HG02885 (cell line): ENCODE results near the gene CARS1.
"Not testable (repeated sequence)": the region's sequence is repeated elsewhere in the genome, so short reads cannot be mapped to it uniquely, and the experiment has no call there.

Experiments
- ATAC-seq: cut with Tn5 transposase; IDR thresholded peaks from one replicate; pipeline ENCODE4 v1.9.1; 2021; ENCODE audit warnings: mild to moderate bottlenecking; ENCODE audit not compliant: unreplicated experiment, poor library complexity

Gene CARS1

DNA sequence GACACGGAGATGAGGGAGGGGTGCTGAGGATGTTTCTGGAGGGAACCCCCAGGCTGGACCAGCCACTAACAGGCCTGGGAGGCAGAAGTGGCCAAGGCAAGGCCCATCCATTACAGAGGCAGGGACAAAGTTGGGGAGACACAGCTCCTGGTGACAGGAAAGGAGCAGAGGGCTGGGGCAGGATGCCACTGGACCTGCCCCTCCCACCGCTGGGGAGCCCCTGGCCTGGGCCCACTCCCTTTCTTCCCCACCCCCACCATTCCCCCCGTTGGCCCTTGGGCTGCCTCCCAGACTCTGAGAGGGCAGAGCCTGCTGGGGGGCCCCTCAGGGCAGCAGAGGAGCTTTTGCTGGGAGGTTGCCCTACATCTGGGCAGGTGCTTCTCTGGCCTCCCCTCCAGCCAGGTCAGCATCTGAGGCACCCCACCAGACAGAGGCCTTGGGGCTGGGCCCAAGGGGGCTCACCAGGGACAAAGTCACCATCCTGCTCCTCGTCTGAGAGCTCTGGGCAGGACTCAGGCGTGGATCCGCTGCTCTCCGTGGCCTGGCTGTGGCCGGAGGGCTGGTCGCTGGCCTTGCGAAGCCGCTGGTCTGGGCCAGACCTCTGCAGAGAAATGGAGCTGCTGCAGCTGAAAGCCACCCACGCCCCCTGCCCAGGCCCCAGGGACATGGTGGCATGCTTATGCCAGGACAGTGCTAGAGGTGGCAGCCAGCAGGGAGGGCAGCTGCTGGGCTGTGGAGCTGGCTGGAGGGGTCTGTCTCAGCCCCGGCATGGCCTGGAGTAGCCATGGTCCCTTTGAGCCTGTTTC, 33.1 kb upstream of the CARS1 start:
- ATAC-seq, result no peak

DNA sequence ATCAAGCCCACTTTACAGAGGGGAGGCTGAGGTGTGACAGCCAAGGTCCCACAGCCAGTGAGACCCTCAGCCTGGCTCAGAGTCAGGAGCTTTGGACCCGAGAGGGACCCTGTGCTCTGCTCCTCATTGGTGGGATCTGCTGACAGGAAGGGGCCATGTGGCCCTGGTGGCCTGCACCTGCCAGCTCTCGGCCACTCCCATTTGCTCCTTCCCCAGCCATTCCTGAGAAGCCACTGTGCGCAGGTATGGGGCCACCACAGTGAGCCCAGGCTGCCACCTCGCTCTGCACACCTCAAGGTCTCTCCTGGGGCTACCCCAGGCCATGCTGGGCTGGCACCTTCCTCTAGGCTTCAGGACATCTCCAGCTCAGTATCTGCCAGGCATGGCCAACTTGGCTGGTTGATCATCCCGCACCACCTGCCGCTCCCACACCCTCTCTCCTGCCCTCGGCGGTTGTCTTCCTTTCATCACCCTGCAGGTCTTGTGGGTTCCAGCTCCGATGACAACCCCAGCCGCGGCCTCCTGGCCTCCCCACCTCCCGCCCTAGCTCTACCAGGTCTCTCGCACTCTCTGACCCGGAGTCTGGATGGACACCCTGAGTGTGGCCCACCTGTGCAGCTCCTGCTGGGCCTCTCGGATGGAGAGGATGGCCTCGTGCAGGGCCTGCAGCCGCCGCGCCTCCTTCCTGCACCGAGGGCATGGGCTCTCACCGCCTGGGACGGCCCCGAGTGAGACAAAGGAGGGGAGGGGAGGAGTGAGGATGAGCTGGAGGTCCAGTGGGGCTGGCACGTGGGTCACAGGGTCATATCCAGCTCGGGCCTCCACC, 32.2 kb upstream of the CARS1 start:
- ATAC-seq, result no peak

DNA sequence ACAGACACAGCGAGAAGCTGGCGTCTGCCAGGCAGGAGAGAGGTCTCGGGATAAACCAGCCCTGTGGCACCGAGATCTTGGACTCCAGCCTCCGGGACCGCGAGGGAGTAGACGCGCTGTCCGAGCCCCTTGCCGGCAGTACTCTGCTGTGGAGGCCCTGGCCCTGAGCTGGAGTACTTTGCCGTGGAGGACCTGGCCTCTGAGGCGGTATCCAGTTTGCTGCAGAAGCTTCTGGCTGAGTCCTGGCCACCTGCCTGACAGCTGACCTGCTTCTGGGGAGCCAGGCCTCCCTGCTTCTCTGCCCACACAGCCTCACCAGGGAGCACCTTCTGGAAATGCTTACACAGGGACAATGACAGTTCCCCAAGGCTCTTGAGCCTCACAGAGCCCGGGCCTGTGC, 31.6 kb upstream of the CARS1 start:
- no peak for ATAC-seq

DNA sequence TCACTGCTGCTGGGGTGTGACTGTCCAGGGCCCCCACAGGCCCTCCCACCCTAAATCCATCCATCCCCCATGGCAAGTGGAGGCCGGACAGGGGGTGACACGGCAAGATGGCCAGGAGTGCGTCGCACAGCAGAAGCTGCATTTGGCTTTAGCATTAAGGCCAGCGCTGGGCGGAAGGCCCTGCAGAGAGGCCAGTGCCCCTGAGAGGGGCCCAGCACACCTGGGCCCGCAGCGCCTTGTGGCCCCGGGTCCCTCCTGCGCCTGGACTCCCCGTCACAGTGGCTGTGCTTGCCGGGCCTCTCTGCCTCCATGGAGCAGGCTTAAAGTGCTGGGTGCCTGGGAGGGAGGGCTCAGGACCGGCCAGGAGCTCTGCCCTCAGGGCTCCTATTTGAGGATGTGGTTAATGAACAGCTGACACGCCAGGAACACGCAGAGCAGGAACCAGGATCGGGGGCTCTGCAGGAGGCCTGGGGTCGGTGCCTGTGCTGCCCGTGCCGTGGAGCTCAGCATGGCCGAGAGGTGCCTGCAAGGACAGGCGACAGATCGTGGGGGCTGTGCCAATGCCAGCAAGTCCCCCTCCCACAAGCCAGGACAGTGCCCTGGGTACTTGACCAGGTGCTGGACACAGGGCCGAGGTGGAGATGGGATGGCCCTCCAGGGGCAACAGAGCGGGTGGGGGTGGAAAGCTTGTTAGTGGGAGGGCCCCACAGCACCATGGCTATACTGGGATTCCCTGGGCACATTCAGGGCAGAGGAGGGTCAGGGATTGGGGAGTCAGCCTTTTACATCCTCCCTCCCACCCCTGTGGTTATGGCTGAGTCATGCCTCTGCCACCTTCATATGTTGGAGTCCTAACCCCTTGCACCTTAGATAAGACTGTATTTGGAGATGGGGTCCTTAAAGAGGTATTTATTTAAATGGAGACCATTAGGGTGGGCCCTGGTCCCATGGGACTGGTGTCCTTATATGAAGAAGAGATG, 30.9 kb upstream of the CARS1 start:
- ATAC-seq, result no peak

DNA sequence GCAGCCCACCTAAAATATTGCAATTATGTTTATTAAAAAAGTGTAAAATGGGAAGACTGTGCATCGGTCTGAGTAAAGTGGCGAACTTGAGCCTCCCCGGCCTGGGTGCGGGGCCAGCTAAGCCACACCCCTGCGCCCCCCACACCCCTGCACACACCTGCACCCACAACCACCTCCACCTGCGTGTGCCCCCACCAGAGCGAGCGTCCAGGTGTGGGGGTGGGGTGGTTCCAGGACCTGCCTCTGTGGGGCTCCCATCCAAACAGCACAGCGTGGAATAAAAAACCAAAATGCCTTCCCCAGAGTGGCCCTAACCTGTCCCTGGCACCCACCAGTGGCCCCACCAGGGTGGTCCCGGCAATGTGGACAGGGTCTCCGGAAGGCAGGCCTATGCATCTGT, 30.1 kb upstream of the CARS1 start:
- no peak for ATAC-seq

DNA sequence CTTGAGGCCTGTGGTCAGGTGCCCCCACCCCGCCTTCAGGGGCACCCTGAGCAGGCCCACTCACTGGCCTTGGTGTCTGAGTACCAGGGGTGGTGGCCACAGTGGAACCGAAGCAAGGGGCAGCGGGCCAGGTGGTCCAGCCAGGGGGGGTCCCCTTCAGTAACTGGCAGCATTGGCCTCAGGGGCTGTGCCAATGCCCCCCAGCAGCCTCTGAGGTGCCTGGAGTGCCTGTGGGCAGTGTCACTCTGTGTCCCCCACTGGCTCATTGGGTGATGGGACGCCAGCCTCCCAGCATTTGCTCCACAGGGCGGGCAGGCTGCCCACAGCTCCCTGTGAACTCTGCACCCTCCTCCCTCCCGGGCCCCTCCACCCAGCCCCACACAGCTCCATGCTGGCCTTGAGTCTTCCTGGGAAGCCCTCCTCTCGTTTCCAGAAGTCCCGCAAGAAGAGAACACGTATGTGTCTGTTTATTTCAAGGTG, 29.5 kb upstream of the CARS1 start:
- ATAC-seq, result no peak

DNA sequence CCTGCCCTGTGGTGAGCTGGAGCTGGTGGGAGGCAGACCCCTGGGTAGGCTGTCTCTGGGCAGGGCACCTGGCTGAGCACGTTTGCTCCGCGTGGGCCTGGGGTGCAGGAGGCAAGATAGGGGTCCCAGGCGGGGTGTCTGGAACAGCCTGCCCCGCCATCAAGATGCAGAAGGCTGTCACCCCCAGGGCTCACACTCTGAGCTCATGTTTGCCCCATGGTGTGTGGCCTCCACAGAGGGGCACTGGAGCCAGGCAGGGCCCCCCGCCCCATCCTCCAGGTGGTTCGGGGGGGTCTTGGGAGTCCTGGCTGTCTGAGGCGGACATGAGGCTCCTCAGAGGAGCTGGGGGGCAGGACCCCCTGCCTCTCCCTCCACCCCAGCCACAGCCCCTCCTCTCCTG, 28.9 kb upstream of the CARS1 start:
- no peak for ATAC-seq

DNA sequence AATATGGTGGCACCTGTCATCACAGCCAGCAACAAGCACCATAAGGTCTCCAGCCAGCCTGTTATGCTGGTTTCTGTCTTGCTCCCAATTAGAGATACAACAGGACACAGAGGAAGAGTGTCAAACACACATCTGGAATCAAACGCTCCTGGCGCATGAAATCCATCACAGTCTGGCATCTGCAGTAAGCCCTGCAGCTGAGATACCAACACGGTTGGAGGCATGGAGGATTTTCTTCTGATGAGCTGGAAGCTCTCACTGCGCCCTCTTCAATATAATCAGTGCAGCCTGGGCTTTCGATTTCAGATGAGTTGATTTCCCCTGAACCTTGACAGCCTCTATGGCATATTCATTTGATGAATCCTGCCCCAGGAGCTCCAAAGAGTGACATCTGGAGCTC, 27.8 kb upstream of the CARS1 start:
- no peak for ATAC-seq

DNA sequence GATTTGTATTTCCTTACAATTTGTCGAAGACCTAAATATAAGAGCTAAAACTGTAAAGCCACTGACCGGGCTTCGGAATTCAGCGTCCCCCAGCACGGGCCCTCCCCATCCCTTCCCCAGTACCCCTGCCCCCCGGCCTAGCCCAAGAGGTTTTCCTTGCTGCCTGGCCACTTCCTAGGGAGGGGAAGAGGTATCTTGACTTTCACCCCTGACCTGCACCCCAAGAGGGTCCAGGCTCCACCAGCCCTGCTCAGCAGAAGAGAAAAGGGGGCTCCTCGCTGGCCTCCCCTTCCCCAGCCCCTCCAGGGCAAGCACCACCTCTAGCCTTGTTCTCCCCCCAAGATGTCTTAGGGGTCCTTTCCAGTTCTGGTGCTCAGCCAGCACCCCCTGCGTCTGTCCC, 26.1 kb upstream of the CARS1 start:
- no peak for ATAC-seq

DNA sequence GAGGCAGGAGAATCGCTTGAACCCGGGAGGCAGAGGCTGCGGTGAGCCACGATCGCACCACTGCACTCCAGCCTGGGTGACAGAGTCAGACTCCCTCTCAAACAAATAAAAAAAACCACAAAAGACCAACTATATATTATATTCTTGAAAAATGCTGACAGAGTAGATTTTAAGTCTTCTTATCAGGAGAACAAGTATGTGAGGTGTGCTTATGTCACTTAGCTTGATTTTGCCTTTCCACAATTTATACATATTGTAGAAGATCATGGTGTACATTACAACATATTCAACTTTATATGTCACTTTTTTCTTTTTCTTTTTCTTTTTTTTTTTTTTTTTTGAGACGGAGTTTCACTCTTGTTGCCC, 24.1 kb upstream of the CARS1 start:
- ATAC-seq, result no peak

DNA sequence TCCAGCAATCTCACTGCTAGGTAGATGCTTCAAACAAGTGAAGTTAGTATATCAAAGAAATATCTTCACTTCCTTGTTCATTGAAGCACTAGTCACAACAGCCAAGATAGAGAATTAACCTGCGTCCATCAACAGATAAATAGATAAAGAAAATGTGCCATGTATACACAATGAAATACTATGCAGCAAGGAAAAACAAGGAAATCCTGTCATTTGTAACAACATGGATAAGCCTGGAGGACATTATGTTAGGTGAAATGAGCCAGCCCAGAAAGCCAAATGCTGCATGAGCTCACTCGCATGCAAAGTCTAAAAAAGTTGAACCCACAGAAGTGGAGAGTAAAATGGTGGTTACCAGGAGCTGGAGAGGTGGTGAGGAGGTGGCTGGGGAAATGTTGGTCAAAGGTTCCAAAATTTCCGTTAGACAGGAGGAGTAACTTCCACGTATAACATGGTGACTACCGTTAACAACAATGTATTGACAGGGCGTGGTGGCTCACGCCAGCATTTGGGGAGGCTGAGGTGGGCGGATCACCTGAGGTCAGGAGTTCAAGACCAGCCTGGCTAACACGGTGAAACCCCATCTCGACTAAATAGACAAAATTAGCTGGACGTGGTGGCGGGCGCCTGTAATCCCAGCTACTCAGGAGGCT, 23.6 kb upstream of the CARS1 start:
- no peak for ATAC-seq

DNA sequence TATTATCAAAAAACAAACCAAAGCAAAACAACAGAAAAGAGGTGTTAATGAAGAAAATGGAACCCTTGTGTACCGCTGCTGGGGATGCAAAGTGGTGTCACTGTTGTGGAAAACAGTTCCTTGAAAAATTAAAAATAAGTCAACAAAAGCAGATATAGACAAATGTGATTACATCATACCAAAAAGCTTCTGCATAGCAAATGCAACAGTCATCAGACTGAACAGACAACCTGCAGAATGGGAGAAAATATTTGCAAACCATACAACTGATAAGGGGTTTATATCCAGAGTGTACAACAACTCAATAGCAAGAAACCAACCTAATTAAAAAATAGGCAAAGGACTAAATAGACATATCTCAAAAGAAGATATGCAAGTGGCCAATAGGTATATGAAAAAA, 22.9 kb upstream of the CARS1 start:
- ATAC-seq, result no peak

DNA sequence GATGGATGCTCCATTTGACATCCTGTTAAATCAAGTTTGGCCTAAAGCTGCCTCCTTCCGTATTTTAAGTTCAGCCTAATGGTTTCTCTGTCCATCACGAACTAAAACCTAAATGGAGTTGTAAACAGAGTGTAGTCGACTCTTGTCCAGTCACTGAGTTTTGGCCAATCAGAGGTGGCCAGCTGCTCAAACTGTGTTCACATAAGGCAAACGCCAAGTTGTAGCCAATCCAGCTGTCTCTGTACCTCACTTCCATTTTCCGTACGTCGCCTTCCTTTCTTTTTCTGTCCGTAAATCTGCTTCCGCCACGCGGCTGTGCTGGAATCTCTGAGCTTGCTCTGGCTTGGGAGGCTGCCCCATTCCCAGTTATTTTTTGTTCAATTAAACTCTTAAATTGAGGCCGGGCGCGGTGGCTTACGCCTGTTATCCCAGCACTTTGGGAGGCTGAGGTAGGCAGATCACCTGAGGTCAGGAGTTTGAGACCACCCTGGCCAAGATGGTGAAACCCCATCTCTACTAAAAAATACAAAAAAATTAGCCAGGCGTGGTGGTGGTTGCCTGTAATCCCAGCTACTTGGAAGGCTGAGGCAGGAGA, 20.7 kb upstream of the CARS1 start:
- ATAC-seq, result no peak

DNA sequence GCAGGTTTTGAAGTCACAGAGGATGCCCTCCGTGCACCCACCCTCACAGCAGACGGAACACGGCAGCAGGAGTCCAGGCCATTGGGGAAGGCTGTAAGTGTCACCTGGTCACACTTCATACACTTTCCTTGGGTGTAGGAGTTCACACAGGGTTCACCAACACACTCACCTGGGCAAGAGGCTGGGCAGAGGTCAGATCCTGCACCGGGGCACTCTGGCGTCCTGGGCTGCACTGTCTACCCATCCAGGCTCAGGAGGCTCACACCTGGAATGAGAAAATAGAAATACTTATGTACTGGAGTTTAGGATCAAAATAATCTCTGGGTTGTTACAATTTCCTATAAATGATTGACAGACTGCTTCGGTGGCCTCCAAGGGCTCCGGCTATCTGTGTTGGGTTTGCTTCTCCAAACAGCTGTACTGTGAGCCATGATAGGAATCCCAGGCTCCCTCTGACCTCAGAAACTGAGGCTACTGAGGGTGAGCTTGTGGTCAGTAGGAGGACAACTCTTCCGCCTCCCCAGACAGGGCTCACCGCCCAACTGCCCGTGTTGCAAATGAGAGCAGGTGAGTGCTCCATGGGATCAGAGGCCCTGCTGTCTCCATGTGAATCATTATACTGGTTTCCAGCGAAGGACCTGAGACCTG, 20.1 kb upstream of the CARS1 start:
- no peak for ATAC-seq

DNA sequence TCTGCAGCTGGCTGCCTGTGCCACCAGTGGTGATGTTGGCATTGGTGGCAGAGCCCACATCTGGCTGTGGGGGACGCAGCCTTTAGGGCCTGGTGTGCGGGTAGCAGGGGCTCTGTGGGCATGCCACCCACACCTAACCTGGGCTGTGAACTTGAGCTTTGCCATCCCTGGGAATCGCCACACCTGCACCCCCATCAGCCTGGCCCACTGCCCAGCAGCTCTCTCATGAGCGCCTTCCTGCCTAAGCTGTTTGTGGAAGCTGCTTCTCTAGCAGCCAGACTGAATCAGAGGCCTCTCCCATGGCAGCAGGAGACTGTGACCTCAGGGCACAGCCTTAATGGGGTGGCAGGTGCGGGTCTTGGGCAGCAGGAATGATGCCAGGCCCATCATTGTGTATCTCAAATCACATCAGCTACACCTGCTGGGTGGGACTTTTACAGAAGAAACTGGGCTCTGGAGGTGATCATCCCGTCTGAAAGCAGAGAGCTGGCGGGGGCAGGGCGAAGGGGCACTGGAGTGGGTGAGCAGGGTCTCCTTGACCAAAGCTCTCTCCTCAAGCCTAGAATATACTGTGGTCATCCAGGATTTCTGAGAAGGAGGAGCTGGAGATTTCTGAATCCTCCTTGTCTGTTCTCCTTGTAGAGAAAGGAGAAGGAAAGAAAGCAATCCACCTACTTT, 17.8 kb upstream of the CARS1 start:
- ATAC-seq, result no peak

DNA sequence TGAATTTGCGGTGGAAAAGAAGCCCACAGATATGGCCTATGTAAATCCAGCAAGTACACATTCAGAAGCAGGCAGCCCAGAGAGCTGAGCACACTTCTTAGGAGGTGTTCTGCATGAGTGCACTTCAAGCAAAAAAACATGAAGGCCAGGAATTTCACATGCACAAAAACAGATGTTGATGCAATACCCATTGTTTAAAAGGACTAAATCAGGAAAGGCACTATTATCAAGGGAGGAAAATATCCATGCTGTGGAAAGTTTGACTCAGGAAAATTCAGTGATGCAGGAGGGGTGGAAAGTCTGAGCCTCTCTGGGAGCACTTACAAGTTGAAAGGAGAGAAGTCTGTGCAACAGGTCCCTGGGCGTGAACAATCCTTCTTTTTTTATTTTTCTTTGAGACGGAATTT, 15.8 kb upstream of the CARS1 start:
- ATAC-seq, result no peak

DNA sequence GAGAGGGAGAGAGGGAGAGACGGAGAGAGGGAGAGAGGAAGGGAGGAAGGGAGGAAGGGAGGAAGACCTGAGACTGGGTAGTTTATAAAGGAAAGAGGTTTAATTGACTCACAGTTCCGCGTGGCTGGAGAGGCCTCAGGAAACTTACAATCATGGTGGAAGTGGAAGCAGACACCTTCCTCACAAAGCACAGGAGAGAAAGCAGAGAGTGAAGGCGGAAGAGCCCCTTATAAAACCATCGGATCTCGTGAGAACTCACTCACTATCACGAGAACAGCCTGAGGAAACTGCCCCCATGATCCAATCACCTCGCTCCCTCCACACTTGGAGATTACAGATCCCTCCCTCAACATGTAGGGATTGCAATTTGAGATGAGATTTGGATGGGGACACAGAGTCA, 12.2 kb upstream of the CARS1 start:
- ATAC-seq, result no peak

DNA sequence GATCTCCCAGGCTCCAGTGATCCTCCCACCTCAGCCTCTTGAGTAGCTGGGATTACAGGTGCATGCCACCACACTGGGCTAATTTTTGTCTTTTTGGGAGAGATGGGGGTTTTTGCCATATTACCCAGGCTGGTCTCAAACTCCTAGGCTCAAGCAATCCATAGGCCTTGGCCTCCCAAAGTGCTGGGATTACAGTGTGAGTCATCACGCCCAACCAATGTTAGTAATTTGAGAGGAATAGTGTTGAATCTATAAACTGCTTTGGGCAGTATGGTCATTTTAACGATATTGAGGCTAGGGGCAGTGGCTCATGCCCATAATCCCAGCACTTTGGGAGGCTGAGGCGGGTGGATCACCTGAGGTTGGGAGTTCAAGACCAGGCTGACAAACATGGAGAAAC, 9.1 kb upstream of the CARS1 start:
- ATAC-seq, result not testable (repeated sequence)

DNA sequence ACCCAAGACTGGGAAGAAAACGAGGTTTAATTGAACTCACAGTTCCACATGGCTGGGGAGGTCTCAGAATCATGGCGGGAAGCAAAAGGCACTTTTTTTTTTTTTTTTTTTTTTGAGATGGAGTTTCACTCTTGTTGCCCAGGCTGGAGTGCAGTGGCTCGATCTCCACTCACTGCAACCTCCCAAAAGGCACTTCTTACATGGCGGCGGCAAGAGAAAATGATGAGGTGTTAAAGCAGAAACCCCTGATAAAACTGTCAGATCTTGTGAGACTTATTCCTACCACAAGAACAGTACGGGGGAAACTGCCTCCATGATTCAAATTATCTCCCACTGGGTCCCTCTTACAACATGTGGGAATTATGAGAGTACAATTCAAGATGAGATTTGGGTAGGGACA, 7.5 kb upstream of the CARS1 start:
- ATAC-seq, result not testable (repeated sequence)
